Measurements from ENCODE around the gene IL16.

DNA sequence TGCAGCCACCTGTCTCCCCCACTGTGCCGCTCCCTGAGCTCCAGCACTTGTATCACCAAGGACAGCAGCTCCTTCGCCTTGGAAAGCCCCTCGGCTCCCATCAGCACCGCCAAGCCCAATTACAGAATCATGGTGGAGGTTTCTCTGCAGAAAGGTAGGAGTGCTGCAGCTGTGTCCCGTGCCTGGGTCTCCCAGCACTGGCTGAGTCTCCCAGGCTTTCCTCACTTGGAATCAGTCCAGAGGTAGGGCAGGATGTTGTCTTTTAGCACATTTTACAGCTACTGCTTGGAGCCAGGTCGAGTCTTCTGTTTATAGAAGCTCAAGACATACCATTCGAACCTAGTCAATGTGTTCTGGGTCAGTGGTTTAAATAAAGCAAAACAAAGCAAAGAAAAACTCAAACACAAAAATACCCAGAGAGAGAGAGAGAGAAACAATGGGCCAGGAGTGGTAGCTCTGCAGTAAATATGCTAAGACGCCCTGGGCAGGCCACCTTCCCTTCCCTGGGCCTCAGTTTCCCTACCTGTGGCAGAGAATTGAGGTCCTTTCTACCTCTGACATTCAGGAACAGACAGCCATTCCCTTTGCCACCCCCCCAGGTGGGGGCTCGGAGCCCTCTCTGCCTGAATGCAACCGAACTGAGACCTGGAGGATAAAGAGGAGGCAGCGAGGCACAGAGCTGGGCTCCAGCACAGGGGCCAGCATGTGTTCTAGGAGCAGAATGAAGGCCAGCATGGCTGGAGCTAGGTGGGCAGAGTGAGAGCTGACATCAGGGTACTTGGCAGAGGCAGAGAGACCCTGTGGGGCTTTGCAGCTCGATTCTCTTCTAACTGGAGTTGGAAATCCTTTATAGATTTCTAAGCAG lies 83.2 kb downstream of the IL16 start:
- TF ChIP-seq, protein P1, sequence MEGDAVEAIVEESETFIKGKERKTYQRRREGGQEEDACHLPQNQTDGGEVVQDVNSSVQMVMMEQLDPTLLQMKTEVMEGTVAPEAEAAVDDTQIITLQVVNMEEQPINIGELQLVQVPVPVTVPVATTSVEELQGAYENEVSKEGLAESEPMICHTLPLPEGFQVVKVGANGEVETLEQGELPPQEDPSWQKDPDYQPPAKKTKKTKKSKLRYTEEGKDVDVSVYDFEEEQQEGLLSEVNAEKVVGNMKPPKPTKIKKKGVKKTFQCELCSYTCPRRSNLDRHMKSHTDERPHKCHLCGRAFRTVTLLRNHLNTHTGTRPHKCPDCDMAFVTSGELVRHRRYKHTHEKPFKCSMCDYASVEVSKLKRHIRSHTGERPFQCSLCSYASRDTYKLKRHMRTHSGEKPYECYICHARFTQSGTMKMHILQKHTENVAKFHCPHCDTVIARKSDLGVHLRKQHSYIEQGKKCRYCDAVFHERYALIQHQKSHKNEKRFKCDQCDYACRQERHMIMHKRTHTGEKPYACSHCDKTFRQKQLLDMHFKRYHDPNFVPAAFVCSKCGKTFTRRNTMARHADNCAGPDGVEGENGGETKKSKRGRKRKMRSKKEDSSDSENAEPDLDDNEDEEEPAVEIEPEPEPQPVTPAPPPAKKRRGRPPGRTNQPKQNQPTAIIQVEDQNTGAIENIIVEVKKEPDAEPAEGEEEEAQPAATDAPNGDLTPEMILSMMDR (conservative IDR thresholded peaks at IDR 0.05; ENCODE audit: low read depth, low read length) = no peak
- no peak for TF ChIP-seq EZH2 (IDR thresholded peaks at IDR 0.05; ENCODE audit: borderline replicate concordance, low read depth, low read length, poor library complexity, severe bottlenecking)
